Kidney epithelial cell (primary cell): ENCODE measurements around the gene PMFBP1. TPM values are rescaled to one million over a fixed set of nuclear protein-coding genes. Genes with fewer than 3 reads are reported as not detected.

Experiments
- DNase-seq: peaks from one replicate; pipeline ENCODE4 v3.0.0-alpha.2; 2010; ENCODE audit warnings: low read depth
- H3K27me3 ChIP-seq: 2 replicates; pipeline ENCODE4 v1.6.0; 2011; ENCODE audit warnings: low read length; ENCODE audit not compliant: control insufficient read depth, insufficient read depth
- H3K36me3 ChIP-seq: 2 replicates; pipeline ENCODE4 v1.5.1; 2011; ENCODE audit warnings: low read length; ENCODE audit not compliant: control insufficient read depth, insufficient read depth
- H3K4me3 ChIP-seq: 2 replicates; pipeline ENCODE4 v1.5.1; 2011; ENCODE audit warnings: low read depth, mild to moderate bottlenecking, control low read depth, low read length
- total RNA-seq: library from RNA; depleted of rRNA; stranded (reverse); fragments of >200 nt; gene quantifications from 2 replicates; pipeline ENCODE4 v1.2.3, GENCODE V29; 2015
- TF ChIP-seq, protein P1 (sequence below): IDR thresholded peaks from 2 replicates; pipeline ENCODE4 v1.5.1; 2011; ENCODE audit warnings: mild to moderate bottlenecking, moderate library complexity, low read length, control low read depth, inconsistent platforms; ENCODE audit not compliant: insufficient read depth, poor library complexity, severe bottlenecking

PMFBP1 gene
- total RNA-seq, 1 donor from 2014 or later = not detected

DNA sequence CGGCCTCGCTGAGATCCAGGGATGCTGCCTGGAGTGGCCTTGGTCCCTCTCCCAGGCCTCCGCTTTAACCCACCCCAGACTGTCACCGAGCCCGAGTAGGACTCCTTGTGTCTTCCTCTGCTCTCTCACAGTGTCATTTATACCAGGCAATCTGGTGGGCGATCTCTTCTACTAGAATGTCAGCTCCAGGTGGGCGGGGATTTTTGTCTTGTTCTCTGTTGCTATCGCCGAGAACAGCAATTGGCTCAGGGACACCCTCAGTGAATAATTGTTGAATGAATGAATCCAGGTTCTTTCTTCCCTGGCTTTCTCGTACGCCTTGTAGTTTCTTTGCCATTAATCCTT lies 77.7 kb downstream of the PMFBP1 start:
- Histone ChIP-seq H3K36me3 (no peaks in the 10 kb centered on the region), H3K27me3 (no peaks in the 10 kb centered on the region), H3K4me3 (peak overlapping the region; percentile 89)
- no peak for DNase-seq
- TF ChIP-seq, protein P1, sequence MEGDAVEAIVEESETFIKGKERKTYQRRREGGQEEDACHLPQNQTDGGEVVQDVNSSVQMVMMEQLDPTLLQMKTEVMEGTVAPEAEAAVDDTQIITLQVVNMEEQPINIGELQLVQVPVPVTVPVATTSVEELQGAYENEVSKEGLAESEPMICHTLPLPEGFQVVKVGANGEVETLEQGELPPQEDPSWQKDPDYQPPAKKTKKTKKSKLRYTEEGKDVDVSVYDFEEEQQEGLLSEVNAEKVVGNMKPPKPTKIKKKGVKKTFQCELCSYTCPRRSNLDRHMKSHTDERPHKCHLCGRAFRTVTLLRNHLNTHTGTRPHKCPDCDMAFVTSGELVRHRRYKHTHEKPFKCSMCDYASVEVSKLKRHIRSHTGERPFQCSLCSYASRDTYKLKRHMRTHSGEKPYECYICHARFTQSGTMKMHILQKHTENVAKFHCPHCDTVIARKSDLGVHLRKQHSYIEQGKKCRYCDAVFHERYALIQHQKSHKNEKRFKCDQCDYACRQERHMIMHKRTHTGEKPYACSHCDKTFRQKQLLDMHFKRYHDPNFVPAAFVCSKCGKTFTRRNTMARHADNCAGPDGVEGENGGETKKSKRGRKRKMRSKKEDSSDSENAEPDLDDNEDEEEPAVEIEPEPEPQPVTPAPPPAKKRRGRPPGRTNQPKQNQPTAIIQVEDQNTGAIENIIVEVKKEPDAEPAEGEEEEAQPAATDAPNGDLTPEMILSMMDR = no peak

DNA sequence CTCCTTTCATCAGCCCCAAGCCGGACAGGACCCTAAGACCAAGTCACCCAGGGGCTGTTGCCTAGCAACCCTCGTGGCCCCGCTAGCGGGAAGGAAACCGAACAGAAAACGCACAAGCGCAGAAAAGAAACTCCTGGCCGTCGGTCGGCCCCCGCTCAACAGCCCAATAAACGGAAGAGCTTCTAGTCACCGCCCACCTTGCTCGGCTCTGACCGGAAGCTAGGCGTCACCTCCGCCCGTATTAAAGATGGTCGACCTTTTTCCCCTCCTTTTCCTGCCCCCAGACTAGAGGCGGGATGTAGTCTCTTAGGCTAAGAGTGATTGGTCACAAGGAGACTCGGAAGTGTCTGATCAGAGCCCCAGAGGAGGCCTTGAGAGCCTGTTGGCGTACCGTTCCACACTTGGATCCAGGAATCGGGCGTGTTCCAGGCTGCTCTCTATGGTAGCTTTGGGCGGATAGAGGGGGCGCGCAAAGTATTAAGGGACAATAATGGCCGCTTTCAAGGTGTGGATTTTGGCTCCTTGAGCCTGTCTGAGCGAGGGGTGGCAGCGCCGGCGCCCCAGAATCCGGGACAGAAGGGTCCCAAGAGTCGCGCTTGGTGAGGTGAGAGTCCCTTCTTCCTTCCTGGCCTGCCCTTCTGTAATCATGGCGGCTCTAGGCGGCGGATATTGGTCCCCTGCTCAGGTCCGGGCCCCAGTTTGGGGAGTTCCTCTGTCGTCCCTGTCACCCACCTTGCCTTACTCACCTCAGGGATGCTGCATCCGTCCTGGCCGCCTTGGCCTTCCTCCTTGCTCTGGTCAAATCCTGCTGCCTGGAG lies 78.3 kb downstream of the PMFBP1 start, which contains the start of the genes DHX38 and TXNL4B:
TSS of gene DHX38 (plus strand) at position 400 of the 818 bp plus-strand sequence. CDS start 2,311 bp downstream, outside the sequence.
TSS of gene TXNL4B (minus strand) at position 173 of the 818 bp plus-strand sequence. CDS start 2,871 bp downstream, outside the sequence.
- H3K36me3 ChIP-seq = no peaks in the 10 kb centered on the region
- H3K4me3 ChIP-seq = peak within 1 kb of the TSS; percentile 89
- DNase-seq = peak; percentile 98
- TF ChIP-seq, protein P1 = no peak
- no peaks in the 10 kb centered on the region for H3K27me3 ChIP-seq

DNA sequence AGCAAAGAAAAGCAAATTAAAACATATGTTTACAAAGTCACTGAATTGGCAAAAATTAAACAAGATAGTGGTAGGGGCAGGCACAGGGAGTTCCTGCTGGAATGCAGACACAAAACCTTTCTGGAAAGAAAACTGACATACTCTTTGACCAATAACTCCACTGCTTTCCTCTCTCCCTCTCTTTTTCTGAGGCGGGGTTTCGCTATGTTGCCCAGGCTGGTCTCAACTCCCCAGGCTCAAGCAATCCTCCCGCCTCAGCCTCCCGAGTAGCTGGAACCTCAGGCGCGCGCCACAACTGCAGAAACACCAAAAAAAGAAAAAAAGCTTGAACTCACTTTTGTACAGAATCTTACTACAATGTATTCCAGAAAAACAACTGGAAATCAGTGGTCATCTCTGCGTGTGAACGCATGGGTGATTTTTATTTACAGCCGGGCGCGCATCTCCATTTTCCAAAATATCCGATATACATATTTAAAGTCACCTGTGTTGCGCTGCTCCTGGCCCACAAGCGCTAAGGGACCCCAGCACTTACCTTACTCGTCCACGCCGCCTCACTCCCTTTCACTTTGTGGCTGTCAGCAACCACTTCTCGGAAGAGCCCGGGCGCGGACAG lies 79.0 kb downstream of the PMFBP1 start:
- Histone ChIP-seq H3K4me3 (peak overlapping the region; percentile 89), H3K36me3 (no peaks in the 10 kb centered on the region), H3K27me3 (no peaks in the 10 kb centered on the region)
- DNase-seq = no peak
- TF ChIP-seq, protein P1 = no peak

DNA sequence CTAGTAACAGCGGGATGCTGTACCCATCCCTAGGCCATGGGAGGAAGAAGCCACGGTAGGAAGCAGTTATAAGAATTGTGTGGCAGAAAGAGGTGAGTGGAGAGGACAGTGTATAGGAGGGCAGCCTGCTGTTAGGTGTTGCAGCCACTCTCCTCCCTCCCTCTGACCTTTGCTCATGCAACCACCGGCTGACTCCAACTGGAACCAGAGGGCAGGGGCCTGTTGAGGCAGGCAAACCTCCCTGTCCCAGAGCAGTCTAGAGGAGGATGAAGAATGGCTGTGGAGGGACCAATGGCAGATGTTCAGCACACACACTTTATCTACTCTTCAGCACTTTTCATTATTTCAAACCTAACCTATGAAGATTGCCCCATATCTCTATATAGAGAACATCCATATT lies 80.7 kb downstream of the PMFBP1 start:
- DNase-seq = no peak
- H3K4me3 ChIP-seq = no peak overlapping the region
- TF ChIP-seq, protein P1 = no peak
- H3K27me3 ChIP-seq = no peaks in the 10 kb centered on the region
- H3K36me3 ChIP-seq = no peaks in the 10 kb centered on the region

DNA sequence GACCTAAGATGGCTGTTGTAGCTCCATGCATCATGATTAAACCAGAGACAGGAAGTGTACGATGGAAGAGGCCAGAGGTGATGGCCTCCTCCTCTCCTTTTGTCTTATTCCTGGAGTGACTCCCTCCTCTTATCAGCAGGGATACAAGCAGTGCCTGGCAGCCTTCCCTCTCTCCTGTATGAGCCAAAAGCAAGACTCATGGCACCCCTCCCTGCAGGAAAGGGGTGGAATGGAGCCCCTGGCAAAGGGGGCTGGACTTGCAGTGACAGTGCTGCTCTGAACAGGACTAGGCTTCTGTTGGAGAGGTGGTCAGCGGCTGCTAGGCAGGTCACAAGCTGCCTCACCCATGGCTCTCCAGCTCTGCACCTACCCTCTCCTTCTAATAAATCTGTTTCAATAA lies 87.0 kb downstream of the PMFBP1 start:
- TF ChIP-seq, protein P1 = no peak
- DNase-seq = no peak
- Histone ChIP-seq H3K4me3 (no peak overlapping the region), H3K36me3 (no peaks in the 10 kb centered on the region), H3K27me3 (no peaks in the 10 kb centered on the region)
